Measurements from ENCODE around the gene CBX3.

The CBX3 gene

DNA sequence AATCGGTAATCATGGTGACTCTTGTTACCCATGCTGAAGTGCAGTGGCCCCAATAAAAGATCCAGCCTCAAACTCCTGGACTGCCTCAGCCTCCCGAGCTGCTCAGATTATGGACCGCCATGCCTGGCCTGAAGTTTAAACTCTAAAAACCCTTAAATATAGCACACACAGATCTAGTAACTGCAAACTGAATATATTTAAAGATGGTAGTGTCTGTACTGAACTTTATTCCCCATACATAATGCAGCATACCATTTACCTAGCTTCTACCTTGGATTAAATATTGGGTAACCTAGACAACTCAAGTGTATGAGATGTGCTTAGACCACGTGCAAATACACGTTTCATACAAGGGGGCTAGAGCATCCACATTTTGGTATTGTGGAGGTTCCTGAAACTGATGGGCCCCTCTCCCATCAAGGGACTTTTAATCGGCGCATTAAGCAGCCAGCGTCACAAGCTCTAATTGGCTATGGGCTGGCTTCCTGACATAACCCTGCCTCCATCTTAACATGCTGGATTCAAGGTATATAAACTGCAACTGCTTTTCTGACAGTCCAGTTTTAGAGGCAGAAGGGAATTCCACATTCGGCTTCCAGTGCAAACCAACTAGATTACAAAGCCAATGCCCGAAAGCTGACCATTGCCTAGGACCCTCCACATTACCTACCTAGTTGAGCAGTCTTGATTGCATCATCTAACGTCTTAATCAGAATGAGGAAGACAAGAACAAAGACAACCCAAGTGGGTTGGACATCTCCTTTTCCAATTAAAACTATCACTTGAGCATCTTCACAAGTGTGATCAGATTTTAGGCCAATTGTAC, 14.0 kb upstream of the CBX3 start:
- H3K9ac ChIP-seq (ENCODE audit: low read length), result no peak overlapping the region

DNA sequence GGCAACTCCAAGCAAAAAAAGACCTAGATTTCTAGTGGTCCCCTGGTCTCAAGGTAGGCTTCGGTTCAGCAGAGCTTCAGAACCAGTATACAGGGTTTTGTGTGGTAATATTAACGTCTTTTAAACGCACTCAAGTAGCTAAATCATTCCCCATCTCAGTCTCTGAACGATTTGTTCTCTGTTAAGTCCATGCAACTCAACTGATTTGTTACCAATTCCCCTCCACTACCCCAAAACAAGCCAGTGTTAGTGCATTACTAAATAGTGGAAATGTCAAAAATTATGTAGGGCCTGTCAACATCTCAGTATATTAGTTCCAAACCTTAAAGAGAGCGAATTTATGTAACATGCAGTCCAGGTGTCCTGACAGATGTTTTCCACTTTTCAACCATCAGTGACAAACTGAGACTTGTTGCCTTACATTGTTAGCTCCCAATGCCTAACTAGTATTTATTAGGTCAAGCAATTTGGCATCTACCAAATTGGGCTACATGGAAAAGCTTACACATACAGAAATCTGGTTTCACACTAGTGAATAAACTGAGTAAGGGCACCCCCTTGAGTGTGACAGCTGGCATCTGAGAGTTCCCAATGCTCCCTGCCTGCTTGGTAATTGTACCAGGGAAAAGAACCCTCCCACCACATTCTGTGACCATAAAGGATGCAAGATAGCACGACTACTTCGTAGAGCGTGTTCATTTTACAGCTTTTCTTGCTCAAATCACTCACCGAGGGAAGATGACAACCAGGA, 13.2 kb upstream of the CBX3 start:
- peak overlapping the region; percentile 65 for H3K27ac ChIP-seq (ENCODE audit: low read depth, low read length, poor library complexity, severe bottlenecking)
- H3K36me3 ChIP-seq (ENCODE audit: insufficient read depth, low read length), result peaks cover 78% of the 10 kb centered on the region

More for the DNA sequence above, 14.0 kb upstream of the CBX3 start:
- H3K9me3 ChIP-seq (ENCODE audit: low read length), result no peaks in the 10 kb centered on the region
- peak overlapping the region; percentile 65 for H3K27ac ChIP-seq (ENCODE audit: low read depth, low read length, poor library complexity, severe bottlenecking)
- no peaks in the 10 kb centered on the region; the same call in 1 of the 2 replicates for H3K79me2 ChIP-seq (ENCODE audit: insufficient read depth, low read length)
- peaks cover 86% of the 10 kb centered on the region for H3F3A ChIP-seq (ENCODE audit: insufficient read depth, low read length)
- no peak for TF ChIP-seq EZH2 (IDR thresholded peaks at IDR 0.05; ENCODE audit: borderline replicate concordance, low read length)
- TF ChIP-seq, protein P1, sequence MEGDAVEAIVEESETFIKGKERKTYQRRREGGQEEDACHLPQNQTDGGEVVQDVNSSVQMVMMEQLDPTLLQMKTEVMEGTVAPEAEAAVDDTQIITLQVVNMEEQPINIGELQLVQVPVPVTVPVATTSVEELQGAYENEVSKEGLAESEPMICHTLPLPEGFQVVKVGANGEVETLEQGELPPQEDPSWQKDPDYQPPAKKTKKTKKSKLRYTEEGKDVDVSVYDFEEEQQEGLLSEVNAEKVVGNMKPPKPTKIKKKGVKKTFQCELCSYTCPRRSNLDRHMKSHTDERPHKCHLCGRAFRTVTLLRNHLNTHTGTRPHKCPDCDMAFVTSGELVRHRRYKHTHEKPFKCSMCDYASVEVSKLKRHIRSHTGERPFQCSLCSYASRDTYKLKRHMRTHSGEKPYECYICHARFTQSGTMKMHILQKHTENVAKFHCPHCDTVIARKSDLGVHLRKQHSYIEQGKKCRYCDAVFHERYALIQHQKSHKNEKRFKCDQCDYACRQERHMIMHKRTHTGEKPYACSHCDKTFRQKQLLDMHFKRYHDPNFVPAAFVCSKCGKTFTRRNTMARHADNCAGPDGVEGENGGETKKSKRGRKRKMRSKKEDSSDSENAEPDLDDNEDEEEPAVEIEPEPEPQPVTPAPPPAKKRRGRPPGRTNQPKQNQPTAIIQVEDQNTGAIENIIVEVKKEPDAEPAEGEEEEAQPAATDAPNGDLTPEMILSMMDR (IDR thresholded peaks at IDR 0.05; ENCODE audit: low read length), result no peak
- H3K9me2 ChIP-seq (ENCODE audit: low read depth, low read length), result no peaks in the 10 kb centered on the region
- H3K36me3 ChIP-seq (ENCODE audit: insufficient read depth, low read length), result peaks cover 71% of the 10 kb centered on the region
- no peak overlapping the region for H3K4me3 ChIP-seq (ENCODE audit: low read depth, low read length, poor library complexity, severe bottlenecking)
- H4K20me1 ChIP-seq (ENCODE audit: insufficient read depth, low read length), result no peaks in the 10 kb centered on the region; the same call in 1 of the 2 replicates
- H2AFZ ChIP-seq (ENCODE audit: low read length), result no peak overlapping the region
- peaks cover 41% of the 10 kb centered on the region for H3K4me1 ChIP-seq (ENCODE audit: insufficient read depth, low read length, severe bottlenecking)
- H3K27me3 ChIP-seq (ENCODE audit: insufficient read depth, low read length), result no peaks in the 10 kb centered on the region
- H3K4me2 ChIP-seq (ENCODE audit: low read length), result no peak overlapping the region

DNA sequence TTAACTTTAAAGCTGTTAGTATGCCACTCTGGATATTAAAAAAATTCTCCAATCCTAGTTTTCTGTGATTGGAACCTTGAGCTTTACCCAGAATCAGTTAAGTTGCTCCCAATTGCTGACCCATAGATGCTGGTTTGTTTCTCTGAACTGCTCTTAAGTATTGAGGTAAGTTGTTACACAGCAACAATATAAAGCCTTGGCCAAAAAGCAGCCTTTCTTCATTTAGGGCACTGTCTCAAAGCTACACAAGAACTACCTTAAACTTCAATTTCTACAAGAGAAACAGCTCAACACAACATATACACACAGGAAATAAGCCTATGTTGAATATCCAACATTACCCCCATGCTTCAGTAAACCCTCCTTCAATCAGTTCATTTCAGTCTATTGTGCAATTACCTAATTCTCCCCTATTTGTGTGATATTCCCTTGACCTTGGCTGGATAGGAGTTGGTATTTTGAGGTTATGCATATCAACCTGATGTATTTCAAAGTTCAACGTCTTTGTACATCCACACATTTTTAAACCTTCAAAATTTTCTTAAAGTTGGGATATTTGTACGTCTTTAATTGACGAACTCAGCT, 12.5 kb upstream of the CBX3 start:
- peaks cover 3% of the 10 kb centered on the region; the same call in 1 of the 2 replicates for H3K79me2 ChIP-seq (ENCODE audit: insufficient read depth, low read length)
- no peak overlapping the region for H2AFZ ChIP-seq (ENCODE audit: low read length)
- no peaks in the 10 kb centered on the region for H3K9me3 ChIP-seq (ENCODE audit: low read length)
- H3K4me3 ChIP-seq (ENCODE audit: low read depth, low read length, poor library complexity, severe bottlenecking), result no peak overlapping the region
- no peaks in the 10 kb centered on the region; the same call in 1 of the 2 replicates for H4K20me1 ChIP-seq (ENCODE audit: insufficient read depth, low read length)
- TF ChIP-seq, protein P1 (IDR thresholded peaks at IDR 0.05; ENCODE audit: low read length), result no peak
- no peak for TF ChIP-seq EZH2 (IDR thresholded peaks at IDR 0.05; ENCODE audit: borderline replicate concordance, low read length)
- peaks cover 86% of the 10 kb centered on the region for H3F3A ChIP-seq (ENCODE audit: insufficient read depth, low read length)
- peaks cover 78% of the 10 kb centered on the region for H3K36me3 ChIP-seq (ENCODE audit: insufficient read depth, low read length)
- no peaks in the 10 kb centered on the region for H3K27me3 ChIP-seq (ENCODE audit: insufficient read depth, low read length)
- no peak overlapping the region for H3K4me2 ChIP-seq (ENCODE audit: low read length)
- H3K27ac ChIP-seq (ENCODE audit: low read depth, low read length, poor library complexity, severe bottlenecking), result peak overlapping the region; percentile 65
- H3K4me1 ChIP-seq (ENCODE audit: insufficient read depth, low read length, severe bottlenecking), result peaks cover 56% of the 10 kb centered on the region
- H3K9ac ChIP-seq (ENCODE audit: low read length), result no peak overlapping the region
- H3K9me2 ChIP-seq (ENCODE audit: low read depth, low read length), result no peaks in the 10 kb centered on the region

More for the DNA sequence above, 13.2 kb upstream of the CBX3 start:
- no peak overlapping the region for H3K4me2 ChIP-seq (ENCODE audit: low read length)
- H3K9ac ChIP-seq (ENCODE audit: low read length), result no peak overlapping the region
- H3K27me3 ChIP-seq (ENCODE audit: insufficient read depth, low read length), result no peaks in the 10 kb centered on the region
- no peaks in the 10 kb centered on the region for H3K9me3 ChIP-seq (ENCODE audit: low read length)
- H3K4me3 ChIP-seq (ENCODE audit: low read depth, low read length, poor library complexity, severe bottlenecking), result no peak overlapping the region
- H3K9me2 ChIP-seq (ENCODE audit: low read depth, low read length), result no peaks in the 10 kb centered on the region
- no peaks in the 10 kb centered on the region; the same call in 1 of the 2 replicates for H3K79me2 ChIP-seq (ENCODE audit: insufficient read depth, low read length)
- no peaks in the 10 kb centered on the region; the same call in 1 of the 2 replicates for H4K20me1 ChIP-seq (ENCODE audit: insufficient read depth, low read length)
- no peak for TF ChIP-seq EZH2 (IDR thresholded peaks at IDR 0.05; ENCODE audit: borderline replicate concordance, low read length)
- TF ChIP-seq, protein P1 (IDR thresholded peaks at IDR 0.05; ENCODE audit: low read length), result peak; percentile 14; the same call in 1 of the 2 replicates
- H2AFZ ChIP-seq (ENCODE audit: low read length), result no peak overlapping the region
- H3K4me1 ChIP-seq (ENCODE audit: insufficient read depth, low read length, severe bottlenecking), result peaks cover 49% of the 10 kb centered on the region
- peaks cover 88% of the 10 kb centered on the region for H3F3A ChIP-seq (ENCODE audit: insufficient read depth, low read length)
